ENCODE measurements around the gene OR4E1.

GRCh38 chr14:21669284-21669683 lies 4.3 kb downstream of the OR4E1 start:
- TF ChIP-seq EP300 (IDR thresholded peaks at IDR 0.05) (no peak), CTCF (IDR thresholded peaks at IDR 0.05) (no peak)

Data from ovary (tissue), 3 donors.